Fibroblast of mammary gland (primary cell): Measurements from ENCODE around the gene CLDN9.
A peak's percentile ranks its signal among the peaks of the same experiment; 100 is the strongest.

Experiments used
- DNase-seq: peaks from one replicate; pipeline ENCODE4 v3.0.0-alpha.2; 2010; ENCODE audit warnings: low read depth
- H3K4me3 ChIP-seq: 2 replicates; pipeline ENCODE4 v1.5.1; 2011; ENCODE audit warnings: low read depth, mild to moderate bottlenecking, low read length, moderate library complexity; ENCODE audit not compliant: control insufficient read depth
- TF ChIP-seq, protein P1 (sequence below): conservative IDR thresholded peaks from 2 replicates; pipeline ENCODE4 v1.5.1; 2011; ENCODE audit warnings: low read depth, low read length, inconsistent platforms; ENCODE audit not compliant: control insufficient read depth, insufficient read depth

Gene CLDN9

DNA sequence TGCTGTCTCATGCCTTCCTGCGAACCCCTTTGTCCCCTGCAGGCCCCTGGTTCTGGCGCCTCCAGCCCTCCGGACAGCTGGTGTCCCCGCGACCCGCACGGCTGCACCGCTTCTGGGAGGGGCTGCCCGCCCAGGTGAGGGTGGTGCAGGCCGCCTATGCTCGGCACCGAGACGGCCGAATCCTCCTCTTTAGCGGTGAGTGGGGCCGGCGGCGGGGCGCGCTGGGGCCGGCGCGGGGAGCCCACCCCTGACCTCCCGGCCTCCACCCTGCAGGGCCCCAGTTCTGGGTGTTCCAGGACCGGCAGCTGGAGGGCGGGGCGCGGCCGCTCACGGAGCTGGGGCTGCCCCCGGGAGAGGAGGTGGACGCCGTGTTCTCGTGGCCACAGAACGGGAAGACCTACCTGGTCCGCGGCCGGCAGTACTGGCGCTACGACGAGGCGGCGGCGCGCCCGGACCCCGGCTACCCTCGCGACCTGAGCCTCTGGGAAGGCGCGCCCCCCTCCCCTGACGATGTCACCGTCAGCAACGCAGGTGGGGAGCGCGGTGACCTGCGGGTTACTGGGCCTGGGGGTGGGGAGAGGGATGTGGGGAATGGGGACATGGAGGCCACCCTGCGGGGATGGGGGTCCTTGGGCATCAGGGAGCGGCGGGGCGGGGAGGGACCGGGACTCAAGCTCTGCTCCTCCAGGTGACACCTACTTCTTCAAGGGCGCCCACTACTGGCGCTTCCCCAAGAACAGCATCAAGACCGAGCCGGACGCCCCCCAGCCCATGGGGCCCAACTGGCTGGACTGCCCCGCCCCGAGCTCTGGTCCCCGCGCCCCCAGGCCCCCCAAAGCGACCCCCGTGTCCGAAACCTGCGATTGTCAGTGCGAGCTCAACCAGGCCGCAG lies 45.7 kb downstream of the CLDN9 start:
- TF ChIP-seq, protein P1, sequence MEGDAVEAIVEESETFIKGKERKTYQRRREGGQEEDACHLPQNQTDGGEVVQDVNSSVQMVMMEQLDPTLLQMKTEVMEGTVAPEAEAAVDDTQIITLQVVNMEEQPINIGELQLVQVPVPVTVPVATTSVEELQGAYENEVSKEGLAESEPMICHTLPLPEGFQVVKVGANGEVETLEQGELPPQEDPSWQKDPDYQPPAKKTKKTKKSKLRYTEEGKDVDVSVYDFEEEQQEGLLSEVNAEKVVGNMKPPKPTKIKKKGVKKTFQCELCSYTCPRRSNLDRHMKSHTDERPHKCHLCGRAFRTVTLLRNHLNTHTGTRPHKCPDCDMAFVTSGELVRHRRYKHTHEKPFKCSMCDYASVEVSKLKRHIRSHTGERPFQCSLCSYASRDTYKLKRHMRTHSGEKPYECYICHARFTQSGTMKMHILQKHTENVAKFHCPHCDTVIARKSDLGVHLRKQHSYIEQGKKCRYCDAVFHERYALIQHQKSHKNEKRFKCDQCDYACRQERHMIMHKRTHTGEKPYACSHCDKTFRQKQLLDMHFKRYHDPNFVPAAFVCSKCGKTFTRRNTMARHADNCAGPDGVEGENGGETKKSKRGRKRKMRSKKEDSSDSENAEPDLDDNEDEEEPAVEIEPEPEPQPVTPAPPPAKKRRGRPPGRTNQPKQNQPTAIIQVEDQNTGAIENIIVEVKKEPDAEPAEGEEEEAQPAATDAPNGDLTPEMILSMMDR = no peak
- DNase-seq = peak; percentile 16
- peak overlapping the region; percentile 66 for H3K4me3 ChIP-seq

DNA sequence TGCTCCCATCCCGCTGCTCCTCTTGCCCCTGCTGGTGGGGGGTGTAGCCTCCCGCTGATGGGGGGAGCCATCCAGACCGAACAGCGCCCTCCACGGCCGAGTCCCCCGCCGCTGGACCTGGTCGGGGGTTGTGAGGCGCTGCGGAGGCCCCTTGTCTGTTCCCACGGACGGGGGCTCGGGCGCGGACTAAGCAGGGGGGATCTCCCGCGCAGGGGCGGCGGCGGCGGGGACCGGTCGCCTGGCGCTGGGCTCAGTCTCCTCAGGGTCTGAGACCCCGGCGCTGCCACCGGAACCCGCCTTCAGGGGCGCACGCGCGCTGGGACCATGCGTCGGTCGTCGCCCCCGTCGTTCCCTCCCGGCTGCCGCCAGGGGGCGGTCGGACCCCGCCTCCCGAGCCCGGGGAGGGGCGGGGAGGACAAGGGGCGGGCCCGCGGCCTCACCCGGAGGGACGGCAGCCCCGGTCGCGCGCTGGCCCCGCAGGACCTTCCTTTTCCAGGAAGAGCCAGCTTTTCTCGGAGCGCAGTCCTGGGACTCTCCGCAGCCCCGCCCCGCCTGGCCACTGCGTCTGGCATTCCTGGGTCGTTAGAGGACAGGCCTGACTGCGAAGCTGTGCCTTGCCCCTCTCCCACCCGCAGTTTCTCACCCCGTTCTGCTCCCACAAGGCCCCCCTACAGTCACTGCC lies 46.5 kb downstream of the CLDN9 start:
- DNase-seq = peak; percentile 68
- H3K4me3 ChIP-seq = peak overlapping the region; percentile 66
- TF ChIP-seq, protein P1 = no peak

DNA sequence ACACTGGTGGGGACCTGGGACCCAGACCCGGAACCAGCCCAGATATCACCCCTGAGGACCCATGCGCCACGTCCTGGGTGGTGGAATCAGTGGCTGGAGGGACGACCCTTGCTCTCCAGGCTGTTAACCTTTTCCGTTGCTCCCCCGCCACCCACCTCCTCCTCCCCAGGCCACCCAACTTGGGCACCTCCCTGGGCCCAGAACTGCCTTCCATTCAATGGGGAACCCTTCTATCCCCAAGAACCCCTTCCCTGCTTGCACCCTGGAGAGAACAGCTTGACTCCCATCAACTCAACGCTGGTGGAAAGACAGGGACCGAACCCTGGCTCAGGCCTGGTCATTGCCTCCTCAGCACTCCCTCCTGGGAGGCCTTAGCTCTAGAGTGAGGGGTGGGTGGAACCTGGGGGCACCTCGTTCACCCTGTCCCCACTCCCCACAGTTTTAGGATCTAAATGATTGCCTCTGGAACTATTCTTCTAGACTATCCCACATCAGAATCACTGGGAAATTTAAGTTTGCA lies 47.1 kb downstream of the CLDN9 start:
- DNase-seq = no peak
- H3K4me3 ChIP-seq = peak overlapping the region; percentile 41
- TF ChIP-seq, protein P1 = no peak

DNA sequence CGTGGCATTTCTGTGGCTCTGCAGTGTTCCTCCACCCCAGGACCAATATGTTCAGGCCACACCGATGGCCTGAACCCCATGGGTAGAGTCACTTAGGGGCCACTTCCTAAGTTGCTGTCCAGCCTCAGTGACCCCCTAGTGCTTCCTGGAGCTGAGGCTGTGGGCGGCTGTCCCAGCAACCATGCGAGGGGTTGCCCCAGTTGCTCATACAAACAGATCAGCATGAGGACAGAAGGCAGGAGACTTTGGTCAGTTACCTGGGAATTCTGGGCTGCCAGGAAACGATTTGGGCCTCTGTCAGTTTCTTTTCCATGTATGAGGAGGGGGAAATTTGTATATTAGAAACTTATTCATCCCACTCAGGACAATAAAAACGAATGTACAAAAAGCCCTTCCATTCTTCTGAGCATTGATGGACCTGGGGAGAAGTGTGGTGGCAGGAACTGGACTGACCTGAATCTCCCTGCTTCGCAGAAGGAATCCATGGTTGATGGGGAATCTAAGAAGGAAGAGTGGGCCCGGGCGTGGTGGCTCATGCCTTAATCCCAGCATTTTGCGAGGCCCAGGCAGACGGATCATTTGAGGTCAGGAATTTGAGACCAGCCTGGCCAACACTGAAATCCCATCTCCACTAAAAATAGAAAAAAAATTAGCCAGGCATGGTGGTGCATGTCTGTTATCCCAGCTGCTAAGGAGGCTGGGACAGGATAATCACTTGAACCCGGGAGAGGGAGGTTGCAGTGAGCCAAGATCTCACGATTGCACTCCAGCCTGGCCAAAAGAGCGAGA lies 47.8 kb downstream of the CLDN9 start:
- no peak overlapping the region for H3K4me3 ChIP-seq
- TF ChIP-seq, protein P1 = no peak
- DNase-seq = no peak

DNA sequence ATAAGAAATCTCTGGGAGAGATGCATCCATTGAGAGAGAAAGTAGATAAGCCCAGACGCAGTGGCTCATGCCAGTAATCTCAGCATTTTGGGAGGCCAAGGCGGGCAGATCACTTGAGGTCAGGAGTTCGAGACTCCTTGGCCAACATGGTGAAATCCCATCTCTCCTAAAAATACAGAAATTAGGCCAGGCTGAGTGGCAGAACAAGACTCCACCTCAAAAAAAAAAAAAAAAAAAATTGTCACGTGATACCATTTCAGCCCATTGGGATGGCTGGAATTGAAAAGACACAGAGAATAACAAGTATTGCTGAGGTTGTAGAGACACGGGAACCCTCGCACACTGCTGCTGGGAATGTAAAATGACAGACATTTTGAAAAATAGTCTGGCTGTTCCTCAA lies 49.8 kb downstream of the CLDN9 start:
- TF ChIP-seq, protein P1 = no peak
- no peak overlapping the region for H3K4me3 ChIP-seq
- DNase-seq = no peak

DNA sequence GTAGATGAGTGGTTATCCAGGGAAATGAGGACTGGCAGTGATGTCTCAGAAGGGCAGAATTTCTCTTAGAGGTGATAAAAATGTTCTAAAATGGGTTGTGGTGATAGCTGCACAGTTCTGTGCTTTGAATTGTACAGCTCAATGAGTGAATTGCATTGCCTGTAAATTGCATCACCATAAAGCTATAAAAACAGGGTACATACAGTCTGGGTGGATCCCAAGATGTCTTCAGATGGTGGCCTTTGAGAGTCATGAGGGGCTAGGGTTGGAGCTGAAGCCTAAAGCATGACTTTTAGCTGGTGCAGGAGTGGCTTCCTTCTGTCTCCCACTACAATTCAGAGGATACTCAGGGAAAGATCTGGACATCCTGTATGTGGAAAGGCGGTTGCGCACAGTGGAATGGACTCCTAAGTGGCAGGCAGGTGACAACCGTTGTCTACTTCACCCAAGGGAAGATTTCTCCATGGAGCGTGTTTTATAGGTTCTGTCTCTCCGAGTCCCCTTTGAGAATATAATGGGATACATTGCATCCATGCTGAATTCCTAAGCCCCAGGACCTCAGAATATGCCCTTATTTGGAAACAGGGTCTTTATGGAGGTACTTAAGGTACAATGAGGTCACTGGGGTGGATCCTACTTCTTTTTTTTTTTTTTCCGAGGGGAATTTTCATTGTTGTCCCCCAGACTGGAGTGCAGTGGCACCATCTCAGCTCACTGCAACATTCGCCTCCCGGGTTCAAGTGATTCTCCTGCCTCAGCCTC lies 51.1 kb downstream of the CLDN9 start:
- no peak overlapping the region for H3K4me3 ChIP-seq
- no peak for DNase-seq
- TF ChIP-seq, protein P1 = no peak
